Islet of Langerhans (tissue), 1 donor: ENCODE data around the gene ZAR1.
A peak's percentile ranks its signal among the peaks of the same experiment; 100 is the strongest.
"Not testable (repeated sequence)": the region's sequence is repeated elsewhere in the genome, so short reads cannot be mapped to it uniquely, and the experiment has no call there.

Experiments
- FAIRE-seq: peaks from one replicate; lab custom pipeline; 2011; peaks lifted over from hg19 to GRCh38; lab: Jason Lieb, UNC

The ZAR1 gene

GRCh38 chr4:48490012-48490679, at the start of gene ZAR1:
TSS of gene ZAR1 (plus strand) at chr4:48490252. CDS start at chr4:48490292, 40 bp downstream.
- no peak for FAIRE-seq

- FAIRE-seq: not testable (repeated sequence)
These were observed 49.1 kb upstream of the ZAR1 start for GRCh38 chr4:48440914-48441313.

- FAIRE-seq: peak; percentile 84
These were observed 44.3 kb upstream of the ZAR1 start for GRCh38 chr4:48445704-48446103.

GRCh38 chr4:48446642-48447041, 43.4 kb upstream of the ZAR1 start:
- no peak for FAIRE-seq

- FAIRE-seq: no peak
These were observed 40.9 kb upstream of the ZAR1 start for GRCh38 chr4:48449151-48449550.

GRCh38 chr4:48450740-48451139, 39.3 kb upstream of the ZAR1 start:
- FAIRE-seq: no peak

- FAIRE-seq: not testable (repeated sequence)
These were observed 38.4 kb upstream of the ZAR1 start for GRCh38 chr4:48451656-48452055.

GRCh38 chr4:48454591-48454990, 35.5 kb upstream of the ZAR1 start:
- no peak for FAIRE-seq

- no peak for FAIRE-seq
These were observed 29.1 kb upstream of the ZAR1 start for GRCh38 chr4:48461000-48461399.

- FAIRE-seq: no peak
These were observed 27.7 kb upstream of the ZAR1 start for GRCh38 chr4:48462363-48462762.

- FAIRE-seq: no peak
These were observed 22.6 kb upstream of the ZAR1 start for GRCh38 chr4:48467442-48467841.

GRCh38 chr4:48467891-48468290, 22.2 kb upstream of the ZAR1 start:
- no peak for FAIRE-seq

GRCh38 chr4:48470137-48470536, 19.9 kb upstream of the ZAR1 start:
- no peak for FAIRE-seq

GRCh38 chr4:48470570-48470969, 19.5 kb upstream of the ZAR1 start:
- FAIRE-seq: no peak

GRCh38 chr4:48472794-48473193, 17.3 kb upstream of the ZAR1 start:
- FAIRE-seq: no peak

- FAIRE-seq: no peak
These were observed 14.3 kb upstream of the ZAR1 start for GRCh38 chr4:48475770-48476169.

- FAIRE-seq: no peak
These were observed 11.8 kb upstream of the ZAR1 start for GRCh38 chr4:48478273-48478672.

- FAIRE-seq: no peak
These were observed 8.5 kb upstream of the ZAR1 start for GRCh38 chr4:48481581-48481980.

GRCh38 chr4:48483006-48483776, 6.9 kb upstream of the ZAR1 start, which contains the start of gene SLC10A4:
TSS of gene SLC10A4 (plus strand) at chr4:48483343. CDS start at chr4:48483562, 219 bp downstream.
- FAIRE-seq: no peak

GRCh38 chr4:48483777-48484493, 6.1 kb upstream of the ZAR1 start:
- FAIRE-seq: no peak

GRCh38 chr4:48484494-48485168, 5.4 kb upstream of the ZAR1 start:
- FAIRE-seq: no peak

GRCh38 chr4:48489683-48490011, 405 bp upstream of the ZAR1 start:
- no peak for FAIRE-seq
